Lung (tissue), 12 donors: ENCODE data around the gene SSR1. TPM values are rescaled to one million over a fixed set of nuclear protein-coding genes. Genes with fewer than 3 reads are reported as not detected.
"Not testable (repeated sequence)": the region's sequence is repeated elsewhere in the genome, so short reads cannot be mapped to it uniquely, and the experiment has no call there.

Experiments used
- ATAC-seq: fragments of 200-7000 bp; cut with Tn5 transposase; one replicate; pipeline ENCODE4 v1.9.1; 2020; ENCODE audit warnings: moderate number of reproducible peaks; ENCODE audit not compliant: insufficient read depth, low FRiP score
- DNase-seq, 3 donors: peaks; one replicate each; pipeline ENCODE4 v3.0.0-alpha.2; 2013 to 2017
- H3K27ac ChIP-seq, 2 donors: one replicate each; pipeline ENCODE4 v1.5.1; 2013; ENCODE audit warnings: mild to moderate bottlenecking in 2 of 2, moderate library complexity in 2 of 2, control low read depth in 1 of 2, inconsistent platforms in 1 of 2, low read depth in 1 of 2, low read length in 1 of 2
- H3K27me3 ChIP-seq, 3 donors: one replicate each; pipeline ENCODE4 v1.5.1; 2013; ENCODE audit warnings: low read length in 2 of 3; ENCODE audit not compliant: control insufficient read depth in 3 of 3, insufficient read depth in 3 of 3
- H3K36me3 ChIP-seq, 4 donors: one replicate each; pipeline ENCODE4 v1.5.1; 2013; ENCODE audit warnings: low read length in 4 of 4, mild to moderate bottlenecking in 1 of 4, moderate library complexity in 1 of 4; ENCODE audit not compliant: control insufficient read depth in 4 of 4, insufficient read depth in 4 of 4
- H3K4me1 ChIP-seq, 5 donors: one replicate each; pipeline ENCODE4 v1.5.1; 2013; ENCODE audit warnings: low read length in 5 of 5, mild to moderate bottlenecking in 2 of 5, moderate library complexity in 1 of 5; ENCODE audit not compliant: control insufficient read depth in 5 of 5, insufficient read depth in 5 of 5
- H3K4me3 ChIP-seq: one replicate; pipeline ENCODE4 v1.5.1; 2013; ENCODE audit warnings: mild to moderate bottlenecking, control low read depth, moderate library complexity
- H3K9ac ChIP-seq, 2 donors: one replicate each; pipeline ENCODE4 v1.5.1; 2013; ENCODE audit warnings: low read length in 2 of 2, control low read depth in 1 of 2; ENCODE audit not compliant: insufficient read depth in 1 of 2
- H3K9me3 ChIP-seq, 4 donors: one replicate each; pipeline ENCODE4 v1.5.1; 2013; ENCODE audit warnings: low read length in 3 of 4, mild to moderate bottlenecking in 1 of 4, moderate library complexity in 1 of 4; ENCODE audit not compliant: control insufficient read depth in 4 of 4, insufficient read depth in 3 of 4
- CTCF ChIP-seq: IDR thresholded peaks from 2 replicates; pipeline ENCODE4 v1.5.1; 2012; ENCODE audit warnings: mild to moderate bottlenecking; ENCODE audit errors: control extremely low read depth, extremely low read depth
- WGBS, 2 donors: extraction: QIAGEN DNeasy Blood & Tissue Kit; methylation state at CpG; one replicate each; pipeline ENCODE4 v1.1.7; 2013; 5-methylcytosine and 5-hydroxymethylcytosine counted together
- polyA plus RNA-seq, 2 donors: library from polyadenylated mRNA; stranded (reverse); fragments of 200-250 nt; gene quantifications; one replicate each; pipeline ENCODE4 v1.2.1, GENCODE V29; 2013
- total RNA-seq, 2 donors: library from RNA; depleted of rRNA in 1 of 2; stranded (reverse); fragments of >200 nt in 1 of 2; gene quantifications; one replicate each; pipeline ENCODE4 v1.2.1, GENCODE V29; 2014 to 2021
- donor health status: control.
- donor health status: control.
- donor health status: Bipolar disorder and iron deficiency.
- donor health status: healthy.
- donor health status: DM: yes; HTN: yes; CAD: no.

Gene SSR1
- total and polyA plus RNA-seq, 4 donors, result 22.4 to 150 (median 90.1) TPM

- DNase-seq (no peak), ATAC-seq (no peak)
- no peaks in the 10 kb centered on the region for H3K27me3 ChIP-seq
- H3K27ac ChIP-seq, result no peak overlapping the region
- peaks cover 0 to 3% (median 0%) of the 10 kb centered on the region in 5 donors for H3K4me1 ChIP-seq
- 66 to 71% methylated on average over 2 of the region's 2 CpGs for WGBS, 2 donors
- TF ChIP-seq CTCF, result no peak
- H3K36me3 ChIP-seq, result peaks cover 6 to 13% (median 8%) of the 10 kb centered on the region in 4 donors
- H3K9ac ChIP-seq, result no peak overlapping the region
- no peak overlapping the region for H3K4me3 ChIP-seq
- H3K9me3 ChIP-seq, result no peaks in the 10 kb centered on the region
Observed at GRCh38 chr6:7283676-7284075, 29.3 kb downstream of the SSR1 start.

GRCh38 chr6:7282097-7282906, 30.7 kb downstream of the SSR1 start:
- peaks cover 0 to 3% (median 0%) of the 10 kb centered on the region in 5 donors for H3K4me1 ChIP-seq
- WGBS, 2 donors, result 40 to 56% methylated on average over 10 of the region's 10 CpGs
- H3K27me3 ChIP-seq, result no peaks in the 10 kb centered on the region
- H3K4me3 ChIP-seq, result no peak overlapping the region
- peaks cover 3 to 10% (median 4%) of the 10 kb centered on the region in 4 donors for H3K36me3 ChIP-seq
- DNase-seq (no peak), ATAC-seq (no peak)
- no peak for TF ChIP-seq CTCF
- no peaks in the 10 kb centered on the region for H3K9me3 ChIP-seq
- no peak overlapping the region for H3K9ac ChIP-seq
- H3K27ac ChIP-seq, result no peak overlapping the region

GRCh38 chr6:7276199-7276524, 36.8 kb downstream of the SSR1 start:
- Histone ChIP-seq H3K27me3 (no peaks in the 10 kb centered on the region), H3K4me3 (no peak overlapping the region), H3K36me3 (no peaks in the 10 kb centered on the region), H3K27ac (no peak overlapping the region), H3K9ac (no peak overlapping the region), H3K4me1 (peaks cover 0 to 3% (median 0%) of the 10 kb centered on the region in 5 donors), H3K9me3 (no peaks in the 10 kb centered on the region)
- WGBS, 2 donors, result 69 to 73% methylated on average over 7 of the region's 7 CpGs
- no peak for ATAC-seq
- TF ChIP-seq CTCF, result no peak
- no peak for DNase-seq

- not testable (repeated sequence) for H3K4me1 ChIP-seq, H3K27me3 ChIP-seq, H3K27ac ChIP-seq, ATAC-seq, H3K36me3 ChIP-seq, H3K9me3 ChIP-seq, H3K4me3 ChIP-seq, H3K9ac ChIP-seq, DNase-seq
- 89 to 93% methylated on average over 8 of the region's 8 CpGs for WGBS, 2 donors
Observed at GRCh38 chr6:7274525-7274924, 38.5 kb downstream of the SSR1 start.
